ENCODE results near the gene TRIM4. TPM values are rescaled to one million over a fixed set of nuclear protein-coding genes. Genes with fewer than 3 reads are reported as not detected.
A peak's percentile ranks its signal among the peaks of the same experiment; 100 is the strongest.
"Not testable (repeated sequence)": the region's sequence is repeated elsewhere in the genome, so short reads cannot be mapped to it uniquely, and the experiment has no call there.

The TRIM4 gene
- total RNA-seq (2014; rRNA removed; shearing (Covaris generic)) = 27.2 and 34.5 TPM in 2 replicates
- polyA plus RNA-seq (2016; fragmentation: Nextera tagmentation; extraction: Ambion mirVana) = 20.2 and 22.6 TPM in 2 replicates

DNA sequence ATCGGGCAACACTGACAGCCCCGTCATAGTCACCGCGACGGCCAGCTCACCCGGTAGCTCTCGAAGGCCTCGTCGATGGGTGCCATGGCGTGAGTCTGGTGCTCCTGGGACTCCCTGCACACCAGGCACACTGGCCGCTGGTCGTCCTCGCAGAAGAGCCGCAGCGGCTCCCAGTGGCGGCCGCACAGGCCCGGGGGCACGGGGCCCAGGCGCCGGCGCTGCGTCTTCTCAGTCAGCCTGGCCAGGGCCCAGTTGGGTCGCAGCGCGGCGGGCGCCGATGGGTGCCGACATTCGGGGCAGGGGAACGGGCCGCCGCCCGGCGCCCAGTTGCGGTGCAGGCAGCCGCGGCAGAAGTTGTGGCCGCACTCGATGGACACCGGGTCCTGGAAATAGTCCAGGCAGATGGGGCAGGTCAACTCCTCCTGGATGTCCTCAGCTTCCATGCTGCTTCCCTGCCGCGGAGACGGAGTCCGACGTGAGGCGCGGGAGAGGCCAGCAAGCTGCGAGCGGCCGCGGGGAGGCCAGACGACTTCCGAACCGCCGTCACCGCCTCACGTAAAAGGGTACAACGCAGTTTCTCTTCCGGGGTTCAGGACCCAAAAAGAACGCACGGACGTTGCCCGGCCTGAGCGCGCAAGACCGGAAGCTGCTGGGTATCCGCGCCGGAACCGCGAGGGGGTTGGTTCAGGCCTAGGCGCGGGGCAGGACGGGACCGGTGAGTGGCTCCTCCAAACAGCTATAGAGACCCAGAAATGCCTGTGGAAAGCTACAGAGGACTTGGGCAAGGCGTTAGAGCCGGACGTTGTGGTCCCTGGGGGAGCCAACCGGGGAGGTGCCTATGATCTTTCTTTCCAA is at the start of gene TRIM4:
Gene TRIM4 (minus strand): TSS at position 572 of the 855 bp plus-strand sequence. CDS start 129 bp downstream, at position 443.
- H2AFZ ChIP-seq = peak within 1 kb of the TSS; percentile 98
- H3K79me2 ChIP-seq (ENCODE audit: insufficient read depth) = peaks cover 61% of the 10 kb centered on the region
- peak within 1 kb of the TSS; percentile 86 for H3K4me3 ChIP-seq
- peak within 1 kb of the TSS; percentile 98 for H3K4me2 ChIP-seq (ENCODE audit: unreplicated experiment)
- peaks cover 19% of the 10 kb centered on the region; the same call in 1 of the 2 replicates for H3F3A ChIP-seq (ENCODE audit: insufficient read depth)
- in situ Hi-C loops (cut with MboI) = no loop called here
- H3K27ac ChIP-seq = peak within 1 kb of the TSS; percentile 82
- peak; percentile 96 for DNase-seq
- peaks cover 3% of the 10 kb centered on the region; the same call in 1 of the 2 replicates for H3K36me3 ChIP-seq (ENCODE audit: low read depth)
- TF ChIP-seq EZH2phosphoT487 (IDR thresholded peaks at IDR 0.05; ENCODE audit: insufficient read depth, low read depth) (no peak), EZH2 (IDR thresholded peaks at IDR 0.05; ENCODE audit: insufficient read depth, poor library complexity, severe bottlenecking) (no peak)
- WGBS, 2 experiments (ENCODE audit: low coverage in 1 of 2, low lambda C conversion rate in 2 of 2, missing lambda C conversion rate in 2 of 2) = 1% methylated on average over 80 to 81 of the region's 81 CpGs
- no peaks in the 10 kb centered on the region for H3K9me2 ChIP-seq (ENCODE audit: insufficient read depth)
- no peaks in the 10 kb centered on the region for H3K27me3 ChIP-seq (replicated peaks; ENCODE audit: insufficient read depth)
- peaks cover 28% of the 10 kb centered on the region for H3K4me1 ChIP-seq (ENCODE audit: insufficient read depth)
- H4K20me1 ChIP-seq (ENCODE audit: insufficient read depth) = no peaks in the 10 kb centered on the region
- peak within 1 kb of the TSS; percentile 88 for H3K9ac ChIP-seq
- no peaks in the 10 kb centered on the region for H3K9me3 ChIP-seq (ENCODE audit: low read depth)

- peaks cover 6% of the 10 kb centered on the region for H3K4me1 ChIP-seq (ENCODE audit: insufficient read depth)
- H3F3A ChIP-seq (ENCODE audit: insufficient read depth) = 0 out of 2 replicates have a peak, but pooled peaks cover 6% of the 10 kb centered on the region
- 56 to 59% methylated on average over 9 of the region's 9 CpGs for WGBS, 2 experiments (ENCODE audit: low coverage in 1 of 2, low lambda C conversion rate in 2 of 2, missing lambda C conversion rate in 2 of 2)
- no peaks in the 10 kb centered on the region for H3K9me2 ChIP-seq (ENCODE audit: insufficient read depth)
- H2AFZ ChIP-seq = no peak overlapping the region
- no peak overlapping the region for H3K4me2 ChIP-seq (ENCODE audit: unreplicated experiment)
- no peaks in the 10 kb centered on the region for H3K36me3 ChIP-seq (ENCODE audit: low read depth)
- no peaks in the 10 kb centered on the region for H4K20me1 ChIP-seq (ENCODE audit: insufficient read depth)
- no peaks in the 10 kb centered on the region for H3K79me2 ChIP-seq (ENCODE audit: insufficient read depth)
- no peak for DNase-seq
- no peak for TF ChIP-seq EZH2phosphoT487 (IDR thresholded peaks at IDR 0.05; ENCODE audit: insufficient read depth, low read depth)
- no peak for TF ChIP-seq EZH2 (IDR thresholded peaks at IDR 0.05; ENCODE audit: insufficient read depth, poor library complexity, severe bottlenecking)
- H3K9me3 ChIP-seq (ENCODE audit: low read depth) = no peaks in the 10 kb centered on the region
- no peak overlapping the region for H3K9ac ChIP-seq
- no peak overlapping the region for H3K27ac ChIP-seq
- peaks cover 25% of the 10 kb centered on the region; the same call in 1 of the 2 replicates for H3K27me3 ChIP-seq (replicated peaks; ENCODE audit: insufficient read depth)
- in situ Hi-C loops (cut with MboI) = no loop called here
- no peak overlapping the region for H3K4me3 ChIP-seq
Observed at GRCh38 chr7:99958564-99959227, 39.4 kb upstream of the TRIM4 start.

DNA sequence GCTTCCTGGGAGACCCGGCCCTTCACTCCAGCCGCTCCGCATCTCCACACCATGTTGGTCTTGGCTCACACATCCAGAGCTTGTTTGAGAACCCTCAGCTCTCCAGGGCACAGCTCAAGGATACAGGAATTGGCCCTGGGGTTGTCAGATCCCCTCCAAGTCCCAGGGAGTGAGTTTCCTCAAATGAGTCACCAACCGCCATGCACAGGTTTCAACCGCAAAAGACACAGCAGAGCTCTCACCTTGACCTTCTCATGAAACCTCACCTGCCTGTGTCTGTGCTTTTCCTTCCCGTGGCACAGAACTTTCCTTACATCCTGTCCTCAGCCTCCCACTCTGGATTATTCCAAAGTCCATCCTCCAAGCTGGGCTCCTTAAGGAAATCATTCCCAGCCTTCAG is 35.9 kb upstream of the TRIM4 start:
- no peak overlapping the region for H3K9ac ChIP-seq
- WGBS, 2 experiments (ENCODE audit: low coverage in 1 of 2, low lambda C conversion rate in 2 of 2, missing lambda C conversion rate in 2 of 2) = 80 to 93% methylated on average over 6 of the region's 6 CpGs
- no peak overlapping the region for H3K4me2 ChIP-seq (ENCODE audit: unreplicated experiment)
- no peak overlapping the region for H3K27ac ChIP-seq
- H3K36me3 ChIP-seq (ENCODE audit: low read depth) = no peaks in the 10 kb centered on the region
- no peaks in the 10 kb centered on the region for H3K9me2 ChIP-seq (ENCODE audit: insufficient read depth)
- in situ Hi-C loops (cut with MboI) = no loop called here
- H2AFZ ChIP-seq = no peak overlapping the region
- TF ChIP-seq EZH2 (IDR thresholded peaks at IDR 0.05; ENCODE audit: insufficient read depth, poor library complexity, severe bottlenecking) (no peak), EZH2phosphoT487 (IDR thresholded peaks at IDR 0.05; ENCODE audit: insufficient read depth, low read depth) (no peak)
- peaks cover 11% of the 10 kb centered on the region for H3K4me1 ChIP-seq (ENCODE audit: insufficient read depth)
- H3K27me3 ChIP-seq (replicated peaks; ENCODE audit: insufficient read depth) = peaks cover 6% of the 10 kb centered on the region; the same call in 1 of the 2 replicates
- no peaks in the 10 kb centered on the region for H3K79me2 ChIP-seq (ENCODE audit: insufficient read depth)
- no peak overlapping the region for H3K4me3 ChIP-seq
- 0 out of 2 replicates have a peak, but pooled peaks cover 6% of the 10 kb centered on the region for H3F3A ChIP-seq (ENCODE audit: insufficient read depth)
- no peak for DNase-seq
- no peaks in the 10 kb centered on the region for H4K20me1 ChIP-seq (ENCODE audit: insufficient read depth)
- H3K9me3 ChIP-seq (ENCODE audit: low read depth) = no peaks in the 10 kb centered on the region

GRCh38 chr7:99954643-99955042 is 35.3 kb upstream of the TRIM4 start:
- H3K9me2 ChIP-seq (ENCODE audit: insufficient read depth); H3K4me2 ChIP-seq (ENCODE audit: unreplicated experiment); H2AFZ ChIP-seq; H3K79me2 ChIP-seq (ENCODE audit: insufficient read depth); H3K4me3 ChIP-seq; H4K20me1 ChIP-seq (ENCODE audit: insufficient read depth); H3K27ac ChIP-seq; H3K9me3 ChIP-seq (ENCODE audit: low read depth); H3K9ac ChIP-seq; in situ Hi-C loops (cut with MboI); DNase-seq; H3K27me3 ChIP-seq (replicated peaks; ENCODE audit: insufficient read depth); H3K36me3 ChIP-seq (ENCODE audit: low read depth); H3F3A ChIP-seq (ENCODE audit: insufficient read depth): not testable (repeated sequence)
- WGBS, 2 experiments (ENCODE audit: low coverage in 1 of 2, low lambda C conversion rate in 2 of 2, missing lambda C conversion rate in 2 of 2) = 74 to 85% methylated on average over 7 of the region's 7 CpGs
- peaks cover 11% of the 10 kb centered on the region for H3K4me1 ChIP-seq (ENCODE audit: insufficient read depth)
